ENCODE measurements around the gene FGD3.

The FGD3 gene

GRCh38 chr9:93023521-93023815 lies 76.1 kb downstream of the FGD3 start:
- no peaks in the 10 kb centered on the region for H3F3A ChIP-seq (ENCODE audit: insufficient read depth, low read length)

DNA sequence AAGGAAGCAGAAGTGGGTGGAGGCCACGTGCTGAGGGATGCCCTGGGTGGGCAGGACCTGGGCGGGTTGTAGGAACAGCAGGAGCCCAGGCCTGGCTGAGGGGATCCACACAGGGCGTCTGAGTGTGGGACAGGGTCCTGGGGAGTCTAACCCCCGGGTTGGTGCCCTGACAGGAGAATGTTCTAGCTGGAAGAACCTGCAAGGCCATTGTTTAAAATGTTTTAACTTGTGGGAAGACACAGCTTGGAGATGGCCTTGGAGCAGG lies 77.3 kb downstream of the FGD3 start:
- H3K4me1 ChIP-seq (ENCODE audit: low read length), result no peaks in the 10 kb centered on the region
- H4K20me1 ChIP-seq (ENCODE audit: insufficient read depth, low read length), result no peaks in the 10 kb centered on the region
- H3K79me2 ChIP-seq (ENCODE audit: low read length), result no peaks in the 10 kb centered on the region
- no peak overlapping the region for H3K9ac ChIP-seq (ENCODE audit: low read length)
- H3K36me3 ChIP-seq (replicated peaks; ENCODE audit: insufficient read depth, low read length), result no peaks in the 10 kb centered on the region
- no peak overlapping the region for H3K27ac ChIP-seq (ENCODE audit: low read length)
- H3F3A ChIP-seq (ENCODE audit: insufficient read depth, low read length), result no peaks in the 10 kb centered on the region
- no peak overlapping the region for H3K4me2 ChIP-seq (ENCODE audit: low read depth, low read length)
- no peak for DNase-seq
- H3K9me2 ChIP-seq (replicated peaks; ENCODE audit: insufficient read depth, low read length), result no peaks in the 10 kb centered on the region
- TF ChIP-seq CTCF (IDR thresholded peaks at IDR 0.05; ENCODE audit: low read length), result no peak
- TF ChIP-seq EZH2 (optimal IDR thresholded peaks at IDR 0.05; ENCODE audit: low read depth, low read length), result no peak
- no peak for TF ChIP-seq EZH2phosphoT487 (IDR thresholded peaks at IDR 0.05; ENCODE audit: low read length)
- no peak overlapping the region for H2AFZ ChIP-seq (ENCODE audit: low read length)
- no peak overlapping the region for H3K4me3 ChIP-seq (ENCODE audit: low read length)
- H3K27me3 ChIP-seq (replicated peaks; ENCODE audit: insufficient read depth, low read length), result no peaks in the 10 kb centered on the region
- H3K9me3 ChIP-seq (replicated peaks; ENCODE audit: insufficient read depth, low read length), result no peaks in the 10 kb centered on the region

More at GRCh38 chr9:93023521-93023815, 76.1 kb downstream of the FGD3 start:
- Histone ChIP-seq H3K27ac (ENCODE audit: low read length) (no peak overlapping the region), H3K9ac (ENCODE audit: low read length) (no peak overlapping the region), H3K4me2 (ENCODE audit: low read depth, low read length) (no peak overlapping the region), H3K27me3 (replicated peaks; ENCODE audit: insufficient read depth, low read length) (no peaks in the 10 kb centered on the region), H3K4me1 (ENCODE audit: low read length) (no peaks in the 10 kb centered on the region), H3K79me2 (ENCODE audit: low read length) (no peaks in the 10 kb centered on the region), H3K4me3 (ENCODE audit: low read length) (no peak overlapping the region), H4K20me1 (ENCODE audit: insufficient read depth, low read length) (no peaks in the 10 kb centered on the region), H3K9me2 (replicated peaks; ENCODE audit: insufficient read depth, low read length) (no peaks in the 10 kb centered on the region), H3K36me3 (replicated peaks; ENCODE audit: insufficient read depth, low read length) (no peaks in the 10 kb centered on the region), H3K9me3 (replicated peaks; ENCODE audit: insufficient read depth, low read length) (no peaks in the 10 kb centered on the region), H2AFZ (ENCODE audit: low read length) (no peak overlapping the region)
- TF ChIP-seq CTCF (IDR thresholded peaks at IDR 0.05; ENCODE audit: low read length) (no peak), EZH2phosphoT487 (IDR thresholded peaks at IDR 0.05; ENCODE audit: low read length) (no peak), EZH2 (optimal IDR thresholded peaks at IDR 0.05; ENCODE audit: low read depth, low read length) (no peak)
- no peak for DNase-seq

DNA sequence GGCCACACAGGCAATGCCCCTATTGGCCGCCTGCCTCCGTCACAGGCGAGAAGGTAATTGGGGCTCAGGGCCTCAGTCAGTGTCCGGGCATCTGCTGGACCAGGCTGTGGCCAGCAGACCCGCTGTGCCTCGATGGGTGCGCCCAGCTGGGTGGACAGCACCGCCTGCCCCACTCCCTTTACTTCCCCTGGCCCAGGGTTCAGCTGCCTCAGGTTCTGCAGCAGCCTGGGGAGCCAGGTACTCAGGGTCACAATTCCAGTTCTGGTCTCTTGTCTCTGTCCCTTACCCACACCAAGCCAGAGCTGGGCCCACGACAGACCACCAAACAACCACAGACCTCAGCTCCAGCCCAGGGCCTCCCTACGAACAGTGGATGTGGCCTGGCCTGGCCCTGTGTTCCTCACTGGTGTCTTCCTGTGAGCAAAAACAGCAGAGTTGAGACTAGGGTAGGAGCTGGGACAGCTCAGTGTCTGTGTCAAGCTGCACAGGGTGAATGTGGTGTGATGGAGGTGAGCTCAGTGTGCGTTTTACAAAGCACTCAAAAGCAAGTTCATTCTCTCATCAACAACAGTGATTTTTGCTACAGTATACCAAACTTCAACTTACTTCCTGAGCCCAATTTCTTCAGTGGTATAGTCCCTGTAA lies 77.8 kb downstream of the FGD3 start:
- Histone ChIP-seq H3F3A (ENCODE audit: insufficient read depth, low read length) (no peaks in the 10 kb centered on the region), H3K4me1 (ENCODE audit: low read length) (no peaks in the 10 kb centered on the region), H3K27me3 (replicated peaks; ENCODE audit: insufficient read depth, low read length) (no peaks in the 10 kb centered on the region), H2AFZ (ENCODE audit: low read length) (no peak overlapping the region), H3K9me2 (replicated peaks; ENCODE audit: insufficient read depth, low read length) (no peaks in the 10 kb centered on the region), H3K9ac (ENCODE audit: low read length) (no peak overlapping the region), H3K27ac (ENCODE audit: low read length) (no peak overlapping the region), H3K36me3 (replicated peaks; ENCODE audit: insufficient read depth, low read length) (no peaks in the 10 kb centered on the region), H3K79me2 (ENCODE audit: low read length) (no peaks in the 10 kb centered on the region), H3K4me3 (ENCODE audit: low read length) (no peak overlapping the region), H4K20me1 (ENCODE audit: insufficient read depth, low read length) (no peaks in the 10 kb centered on the region), H3K9me3 (replicated peaks; ENCODE audit: insufficient read depth, low read length) (no peaks in the 10 kb centered on the region), H3K4me2 (ENCODE audit: low read depth, low read length) (no peak overlapping the region)
- no peak for DNase-seq
- TF ChIP-seq EZH2phosphoT487 (IDR thresholded peaks at IDR 0.05; ENCODE audit: low read length) (no peak), CTCF (IDR thresholded peaks at IDR 0.05; ENCODE audit: low read length) (no peak), EZH2 (optimal IDR thresholded peaks at IDR 0.05; ENCODE audit: low read depth, low read length) (no peak)
